ENCODE measurements around the gene TBRG1. TPM values are rescaled to one million over a fixed set of nuclear protein-coding genes. Genes with fewer than 3 reads are reported as not detected.
A peak's percentile ranks its signal among the peaks of the same experiment; 100 is the strongest.

The TBRG1 gene
- total and polyA plus RNA-seq, 2 experiments from 2014 or later, result 27.6 to 43.1 TPM

DNA sequence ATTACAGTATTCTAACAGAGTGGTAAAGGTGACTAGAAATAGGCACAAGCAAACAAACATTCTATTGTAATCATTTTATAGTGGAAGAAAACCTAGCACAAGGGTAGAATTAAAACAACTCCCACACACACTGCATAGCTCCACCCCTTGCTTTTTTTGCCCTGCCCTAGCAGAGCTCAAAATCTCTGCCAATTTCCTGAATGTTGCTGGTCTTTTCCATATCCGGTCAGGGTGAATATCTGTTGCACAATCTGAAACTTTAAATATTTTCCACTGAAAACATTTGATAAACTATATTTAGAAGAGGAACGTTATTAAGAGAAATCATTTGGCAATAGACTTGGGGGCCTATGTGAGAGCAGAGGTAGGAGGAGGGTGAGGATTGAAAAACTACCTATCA, 53.7 kb downstream of the TBRG1 start:
- no peaks in the 10 kb centered on the region for H3K27me3 ChIP-seq (replicated peaks; ENCODE audit: insufficient read depth)
- peak; percentile 78 for DNase-seq
- H3K9me3 ChIP-seq (ENCODE audit: low read depth), result no peaks in the 10 kb centered on the region
- no peaks in the 10 kb centered on the region for H3K79me2 ChIP-seq (ENCODE audit: insufficient read depth)
- H4K20me1 ChIP-seq (ENCODE audit: insufficient read depth), result no peaks in the 10 kb centered on the region
- H3K4me2 ChIP-seq (ENCODE audit: unreplicated experiment), result peak overlapping the region; percentile 10
- H3K4me1 ChIP-seq (ENCODE audit: insufficient read depth), result peaks cover 18% of the 10 kb centered on the region
- 0 to 7% methylated on average over 2 of the region's 2 CpGs for WGBS, 2 experiments (ENCODE audit: low coverage in 1 of 2, low lambda C conversion rate in 2 of 2, missing lambda C conversion rate in 2 of 2)
- no peaks in the 10 kb centered on the region for H3F3A ChIP-seq (ENCODE audit: insufficient read depth)
- 0 out of 2 replicates have a peak overlapping the region, but pooled peaks have one; percentile 3 for H3K4me3 ChIP-seq
- H3K9me2 ChIP-seq (ENCODE audit: insufficient read depth), result no peaks in the 10 kb centered on the region
- in situ Hi-C loops (cut with MboI), result loop anchor here (10.0 kb wide), 1 partner anchor 88 kb away; the partner anchor contains the start of gene ESAM
- peak overlapping the region; percentile 63 for H2AFZ ChIP-seq
- no peak for TF ChIP-seq EZH2phosphoT487 (IDR thresholded peaks at IDR 0.05; ENCODE audit: insufficient read depth, low read depth)
- TF ChIP-seq EZH2 (IDR thresholded peaks at IDR 0.05; ENCODE audit: insufficient read depth, poor library complexity, severe bottlenecking), result no peak
- no peak overlapping the region for H3K9ac ChIP-seq
- H3K36me3 ChIP-seq (ENCODE audit: low read depth), result no peaks in the 10 kb centered on the region
- no peak overlapping the region for H3K27ac ChIP-seq

DNA sequence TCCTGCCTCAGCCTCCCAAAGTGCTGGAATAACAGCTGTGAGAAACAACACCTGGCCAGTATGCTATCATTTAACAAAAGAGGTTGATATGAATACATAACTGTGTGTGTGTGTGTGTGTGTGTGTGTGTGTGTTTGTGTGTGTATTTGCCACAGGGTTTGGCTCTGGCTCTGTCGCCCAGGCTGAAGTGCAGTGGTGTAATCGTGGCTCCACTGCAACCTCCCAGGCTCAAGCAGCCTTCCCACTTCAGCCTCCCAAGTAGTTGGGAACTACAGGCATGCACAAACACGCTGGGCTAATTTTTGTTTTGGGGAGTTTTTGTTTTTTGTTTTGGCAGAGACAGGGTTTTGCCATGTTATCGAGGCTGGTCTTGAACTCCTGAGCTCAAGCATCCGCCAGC, 55.8 kb downstream of the TBRG1 start:
- H3K4me1 ChIP-seq (ENCODE audit: insufficient read depth), result peaks cover 10% of the 10 kb centered on the region
- no peaks in the 10 kb centered on the region for H4K20me1 ChIP-seq (ENCODE audit: insufficient read depth)
- H3K9me2 ChIP-seq (ENCODE audit: insufficient read depth), result no peaks in the 10 kb centered on the region
- TF ChIP-seq EZH2 (IDR thresholded peaks at IDR 0.05; ENCODE audit: insufficient read depth, poor library complexity, severe bottlenecking) (no peak), EZH2phosphoT487 (IDR thresholded peaks at IDR 0.05; ENCODE audit: insufficient read depth, low read depth) (no peak)
- H3K4me3 ChIP-seq, result no peak overlapping the region
- in situ Hi-C loops (cut with MboI), result loop anchor here (10.0 kb wide), 1 partner anchor 86 kb away; the partner anchor contains the start of gene ESAM
- H3F3A ChIP-seq (ENCODE audit: insufficient read depth), result no peaks in the 10 kb centered on the region
- H3K4me2 ChIP-seq (ENCODE audit: unreplicated experiment), result no peak overlapping the region
- no peaks in the 10 kb centered on the region for H3K79me2 ChIP-seq (ENCODE audit: insufficient read depth)
- H3K9me3 ChIP-seq (ENCODE audit: low read depth), result peaks cover 3% of the 10 kb centered on the region
- H3K27me3 ChIP-seq (replicated peaks; ENCODE audit: insufficient read depth), result no peaks in the 10 kb centered on the region
- DNase-seq, result no peak
- peaks cover 7% of the 10 kb centered on the region; the same call in 1 of the 2 replicates for H3K36me3 ChIP-seq (ENCODE audit: low read depth)
- H2AFZ ChIP-seq, result no peak overlapping the region
- WGBS, 2 experiments (ENCODE audit: low coverage in 1 of 2, low lambda C conversion rate in 2 of 2, missing lambda C conversion rate in 2 of 2), result 71 to 73% methylated on average over 5 of the region's 5 CpGs
- no peak overlapping the region for H3K27ac ChIP-seq
- no peak overlapping the region for H3K9ac ChIP-seq

DNA sequence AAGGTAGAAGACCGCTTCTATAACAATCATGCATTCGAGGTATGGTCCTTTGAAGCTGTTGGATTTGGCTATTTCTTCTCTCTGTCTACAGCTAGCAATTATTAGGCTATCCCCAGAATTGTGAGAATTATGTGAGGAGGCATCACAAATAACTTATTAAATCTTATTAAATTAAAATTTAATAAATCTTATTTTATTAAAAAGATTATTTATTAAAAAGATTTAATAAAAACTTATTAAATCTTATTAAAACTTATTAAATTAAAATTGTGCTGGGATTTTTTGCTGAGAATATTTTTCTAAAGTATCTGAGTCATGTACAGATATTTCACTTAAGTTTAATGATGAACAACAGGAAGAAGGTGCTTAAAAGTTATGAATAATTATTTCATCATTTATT, 58.8 kb downstream of the TBRG1 start:
- Histone ChIP-seq H3K9me2 (ENCODE audit: insufficient read depth) (no peaks in the 10 kb centered on the region), H3K4me2 (ENCODE audit: unreplicated experiment) (no peak overlapping the region), H3K9me3 (ENCODE audit: low read depth) (peaks cover 3% of the 10 kb centered on the region), H3K4me3 (no peak overlapping the region), H4K20me1 (ENCODE audit: insufficient read depth) (no peaks in the 10 kb centered on the region), H3K79me2 (ENCODE audit: insufficient read depth) (no peaks in the 10 kb centered on the region), H2AFZ (no peak overlapping the region), H3F3A (ENCODE audit: insufficient read depth) (no peaks in the 10 kb centered on the region), H3K27ac (no peak overlapping the region), H3K36me3 (ENCODE audit: low read depth) (peaks cover 7% of the 10 kb centered on the region; the same call in 1 of the 2 replicates), H3K27me3 (replicated peaks; ENCODE audit: insufficient read depth) (no peaks in the 10 kb centered on the region), H3K4me1 (ENCODE audit: insufficient read depth) (peaks cover 5% of the 10 kb centered on the region), H3K9ac (no peak overlapping the region)
- 96 to 98% methylated on average over 2 of the region's 2 CpGs for WGBS, 2 experiments (ENCODE audit: low coverage in 1 of 2, low lambda C conversion rate in 2 of 2, missing lambda C conversion rate in 2 of 2)
- in situ Hi-C loops (cut with MboI), result no loop called here
- DNase-seq, result no peak
- no peak for TF ChIP-seq EZH2phosphoT487 (IDR thresholded peaks at IDR 0.05; ENCODE audit: insufficient read depth, low read depth)
- no peak for TF ChIP-seq EZH2 (IDR thresholded peaks at IDR 0.05; ENCODE audit: insufficient read depth, poor library complexity, severe bottlenecking)

DNA sequence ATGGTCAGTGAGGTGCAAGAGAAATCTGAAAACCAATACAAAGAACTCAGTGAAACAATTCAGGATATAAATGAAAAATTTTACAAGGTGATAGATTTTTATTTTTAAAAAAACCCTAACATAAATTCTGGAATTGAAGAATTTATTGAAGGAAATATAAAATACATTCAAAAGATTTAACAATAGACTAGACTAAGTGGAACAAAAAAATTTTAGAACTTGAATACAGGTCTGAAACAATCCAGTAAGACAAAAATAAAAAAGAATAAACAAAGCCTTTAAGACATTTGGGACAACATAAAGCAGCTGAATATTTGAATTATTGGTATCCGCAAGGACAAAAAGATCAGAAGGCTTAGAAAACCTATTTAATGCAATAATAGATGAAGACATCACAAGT, 59.8 kb downstream of the TBRG1 start:
- H3K4me2 ChIP-seq (ENCODE audit: unreplicated experiment), result no peak overlapping the region
- WGBS, 2 experiments (ENCODE audit: low coverage in 1 of 2, low lambda C conversion rate in 2 of 2, missing lambda C conversion rate in 2 of 2), result 96 to 100% methylated on average over 1 of the region's 1 CpG
- no peaks in the 10 kb centered on the region for H4K20me1 ChIP-seq (ENCODE audit: insufficient read depth)
- no peak overlapping the region for H3K27ac ChIP-seq
- no peaks in the 10 kb centered on the region for H3K79me2 ChIP-seq (ENCODE audit: insufficient read depth)
- in situ Hi-C loops (cut with MboI), result no loop called here
- peaks cover 7% of the 10 kb centered on the region; the same call in 1 of the 2 replicates for H3K36me3 ChIP-seq (ENCODE audit: low read depth)
- no peaks in the 10 kb centered on the region for H3K9me2 ChIP-seq (ENCODE audit: insufficient read depth)
- H3K4me3 ChIP-seq, result no peak overlapping the region
- H3K27me3 ChIP-seq (replicated peaks; ENCODE audit: insufficient read depth), result no peaks in the 10 kb centered on the region
- TF ChIP-seq EZH2 (IDR thresholded peaks at IDR 0.05; ENCODE audit: insufficient read depth, poor library complexity, severe bottlenecking), result no peak
- no peak for TF ChIP-seq EZH2phosphoT487 (IDR thresholded peaks at IDR 0.05; ENCODE audit: insufficient read depth, low read depth)
- H2AFZ ChIP-seq, result no peak overlapping the region
- DNase-seq, result no peak
- H3K4me1 ChIP-seq (ENCODE audit: insufficient read depth), result no peaks in the 10 kb centered on the region
- H3F3A ChIP-seq (ENCODE audit: insufficient read depth), result no peaks in the 10 kb centered on the region
- no peak overlapping the region for H3K9ac ChIP-seq
- peaks cover 3% of the 10 kb centered on the region for H3K9me3 ChIP-seq (ENCODE audit: low read depth)

Small RNAs within 50 kb of the gene (small RNA-seq; reads per million reads assigned to genes)
- not detected for gene RNA5SP352 (ENCODE audit: low read depth, low replicate concordance)

Other genes starting within 250 kb of the TBRG1 start
- gene OR8B2, start 238.4 kb upstream of the TBRG1 start, total RNA-seq (2014; rRNA removed; shearing (Covaris generic)), result not detected in 2 replicates
- gene OR8B2, start 238.4 kb upstream of the TBRG1 start, polyA plus RNA-seq (2016; fragmentation: Nextera tagmentation; extraction: Ambion mirVana), result not detected in 2 replicates
- gene OR8B3, start 223.8 kb upstream of the TBRG1 start, total RNA-seq (2014; rRNA removed; shearing (Covaris generic)), result not detected in 2 replicates
- not detected in 2 replicates for gene OR8B3, start 223.8 kb upstream of the TBRG1 start, polyA plus RNA-seq (2016; fragmentation: Nextera tagmentation; extraction: Ambion mirVana)
- gene OR8B4, start 198.0 kb upstream of the TBRG1 start, total RNA-seq (2014; rRNA removed; shearing (Covaris generic)), result not detected in 2 replicates
- not detected in 2 replicates for gene OR8B4, start 198.0 kb upstream of the TBRG1 start, polyA plus RNA-seq (2016; fragmentation: Nextera tagmentation; extraction: Ambion mirVana)
- gene OR8B8, start 177.2 kb upstream of the TBRG1 start, total RNA-seq (2014; rRNA removed; shearing (Covaris generic)), result not detected in 2 replicates
- not detected in 2 replicates for gene OR8B8, start 177.2 kb upstream of the TBRG1 start, polyA plus RNA-seq (2016; fragmentation: Nextera tagmentation; extraction: Ambion mirVana)
- gene OR8B12, start 79.2 kb upstream of the TBRG1 start, total RNA-seq (2014; rRNA removed; shearing (Covaris generic)), result not detected in 2 replicates
- not detected in 2 replicates for gene OR8B12, start 79.2 kb upstream of the TBRG1 start, polyA plus RNA-seq (2016; fragmentation: Nextera tagmentation; extraction: Ambion mirVana)
- not detected in 2 replicates for gene OR8A1, start 52.9 kb upstream of the TBRG1 start, total RNA-seq (2014; rRNA removed; shearing (Covaris generic))
- not detected in 2 replicates for gene OR8A1, start 52.9 kb upstream of the TBRG1 start, polyA plus RNA-seq (2016; fragmentation: Nextera tagmentation; extraction: Ambion mirVana)
- not detected in 2 replicates for gene PANX3, start 11.4 kb upstream of the TBRG1 start, total RNA-seq (2014; rRNA removed; shearing (Covaris generic))
- gene PANX3, start 11.4 kb upstream of the TBRG1 start, polyA plus RNA-seq (2016; fragmentation: Nextera tagmentation; extraction: Ambion mirVana), result not detected in 2 replicates
- 19.5 and 22.6 TPM in 2 replicates for gene SIAE, start 50.9 kb downstream of the TBRG1 start, total RNA-seq (2014; rRNA removed; shearing (Covaris generic))
- gene SIAE, start 50.9 kb downstream of the TBRG1 start, polyA plus RNA-seq (2016; fragmentation: Nextera tagmentation; extraction: Ambion mirVana), result 7.2 and 9.2 TPM in 2 replicates
- gene SPA17, start 51.0 kb downstream of the TBRG1 start, total RNA-seq (2014; rRNA removed; shearing (Covaris generic)), result 4.9 and 6.5 TPM in 2 replicates
- 12.4 and 14.0 TPM in 2 replicates for gene SPA17, start 51.0 kb downstream of the TBRG1 start, polyA plus RNA-seq (2016; fragmentation: Nextera tagmentation; extraction: Ambion mirVana)
- 0.32 TPM in 1 of 2 replicates, not detected in the other for gene NRGN, start 117.1 kb downstream of the TBRG1 start, total RNA-seq (2014; rRNA removed; shearing (Covaris generic))
- 0.23 and 0.29 TPM in 2 replicates for gene NRGN, start 117.1 kb downstream of the TBRG1 start, polyA plus RNA-seq (2016; fragmentation: Nextera tagmentation; extraction: Ambion mirVana)
- not detected in 2 replicates for gene VSIG2, start 129.4 kb downstream of the TBRG1 start, total RNA-seq (2014; rRNA removed; shearing (Covaris generic))
- gene VSIG2, start 129.4 kb downstream of the TBRG1 start, polyA plus RNA-seq (2016; fragmentation: Nextera tagmentation; extraction: Ambion mirVana), result not detected in 2 replicates
- not detected in 2 replicates for gene ESAM, start 139.4 kb downstream of the TBRG1 start, total RNA-seq (2014; rRNA removed; shearing (Covaris generic))
- not detected in 2 replicates for gene ESAM, start 139.4 kb downstream of the TBRG1 start, polyA plus RNA-seq (2016; fragmentation: Nextera tagmentation; extraction: Ambion mirVana)
- 8.4 and 11.5 TPM in 2 replicates for gene MSANTD2, start 177.5 kb downstream of the TBRG1 start, total RNA-seq (2014; rRNA removed; shearing (Covaris generic))
- gene MSANTD2, start 177.5 kb downstream of the TBRG1 start, polyA plus RNA-seq (2016; fragmentation: Nextera tagmentation; extraction: Ambion mirVana), result 4.5 and 6.0 TPM in 2 replicates
- gene ROBO3, start 242.6 kb downstream of the TBRG1 start, total RNA-seq (2014; rRNA removed; shearing (Covaris generic)), result 10.5 and 12.1 TPM in 2 replicates
- 9.9 and 12.1 TPM in 2 replicates for gene ROBO3, start 242.6 kb downstream of the TBRG1 start, polyA plus RNA-seq (2016; fragmentation: Nextera tagmentation; extraction: Ambion mirVana)